ENCODE data around the gene NFATC2. TPM values are rescaled to one million over a fixed set of nuclear protein-coding genes. Genes with fewer than 3 reads are reported as not detected.

Gene NFATC2
- total and polyA plus RNA-seq, 2 of the 8 experiments (the other 6 are each of a cell fraction or from before 2014, with no cell fraction given) = 0.27 to 0.91 TPM

- Histone ChIP-seq H3K23me2 (ENCODE audit: low read depth, low read length) (no peaks in the 10 kb centered on the region), H3K18ac (ENCODE audit: extremely low read depth, low read length) (no peak overlapping the region), H3K4ac (replicated peaks; ENCODE audit: insufficient read length, low read depth, low read length) (no peak overlapping the region), H3K4me1 (replicated peaks in 1 of 4; ENCODE audit: control insufficient read depth in 3 of 4, insufficient read depth in 4 of 4, low read length in 3 of 4) (peaks cover 0 to 5% (median 0%) of the 10 kb centered on the region in 4 experiments; a peak in 3 of 7 replicates), H2AK5ac (ENCODE audit: low read depth, low read length) (no peak overlapping the region), H3K4me2 (ENCODE audit: insufficient read depth in 1 of 2, low read depth in 2 of 2, low read length in 2 of 2) (no peak overlapping the region), H4K91ac (replicated peaks; ENCODE audit: insufficient read length, low read length) (no peak overlapping the region), H3K56ac (replicated peaks; ENCODE audit: insufficient read length, low read depth, low read length) (no peak overlapping the region), H4K20me1 (replicated peaks in 1 of 2; ENCODE audit: control insufficient read depth in 1 of 2, insufficient read depth in 2 of 2, low read length in 2 of 2) (no peaks in the 10 kb centered on the region), H2BK15ac (ENCODE audit: low read length) (no peak overlapping the region), H3K27ac (ENCODE audit: low read depth, low read length) (no peak overlapping the region), H3K36me3 (ENCODE audit: control insufficient read depth in 2 of 4, insufficient read depth in 4 of 4, low read length in 3 of 4) (no peaks in the 10 kb centered on the region), H2BK120ac (replicated peaks; ENCODE audit: low read depth, low read length) (no peak overlapping the region), H3K9me3 (ENCODE audit: insufficient read depth in 2 of 2, low read depth in 1 of 2, low read length in 1 of 2) (no peaks in the 10 kb centered on the region), H3K9ac (replicated peaks in 1 of 4; ENCODE audit: extremely low read depth in 1 of 4, low read depth in 3 of 4, low read length in 3 of 4) (no peak overlapping the region), H2BK5ac (ENCODE audit: low read depth, low read length) (no peak overlapping the region), H3K79me1 (ENCODE audit: low read depth, low read length) (no peaks in the 10 kb centered on the region), H3K79me2 (ENCODE audit: control insufficient read depth in 1 of 2, insufficient read depth in 2 of 2, low read length in 2 of 2) (no peaks in the 10 kb centered on the region), H3K27me3 (replicated peaks in 1 of 4; ENCODE audit: control insufficient read depth in 3 of 4, extremely low read depth in 1 of 4, insufficient read depth in 3 of 4, low read length in 3 of 4) (no peaks in the 10 kb centered on the region), H2AFZ (ENCODE audit: low read length) (no peak overlapping the region), H4K5ac (ENCODE audit: insufficient read length, low read depth, low read length) (no peak overlapping the region), H3K14ac (ENCODE audit: insufficient read length) (no peak overlapping the region), H2BK12ac (ENCODE audit: low read depth, low read length) (no peak overlapping the region), H2BK20ac (ENCODE audit: low read length) (no peak overlapping the region), H3K23ac (ENCODE audit: insufficient read length) (no peak overlapping the region), H4K8ac (ENCODE audit: extremely low read depth, insufficient read depth, low read length) (no peak overlapping the region), H3K4me3 (ENCODE audit: extremely low read depth in 1 of 4, insufficient read depth in 2 of 4, low read depth in 3 of 4, low read length in 4 of 4) (no peak overlapping the region)
- DNase-seq (ENCODE audit: low read depth in 1 of 2, low spot score in 2 of 2) = no peak
- POLR2A ChIA-PET (ENCODE audit: partially characterized antibody) = no interaction called here
- WGBS, 2 experiments (ENCODE audit: extremely low coverage in 1 of 2, insufficient coverage in 1 of 2, insufficient read length in 1 of 2, insufficient replicate concordance in 2 of 2, low coverage in 1 of 2, low lambda C conversion rate in 2 of 2, missing lambda C conversion rate in 1 of 2) = 89% methylated on average over 20 of the region's 20 CpGs; no CpG with 5 or more reads in 1 of the 2 experiments
- CTCF ChIA-PET (ENCODE audit: partially characterized antibody) = interaction anchor here (1.4 kb wide), 1 partner anchor 102 kb away, joined by 3 read pairs; no protein-coding TSS in a partner anchor
- FAIRE-seq = no peak
- TF ChIP-seq RXRA (IDR thresholded peaks at IDR 0.05; ENCODE audit: insufficient read depth, low read depth, low read length) (no peak), POLR2A (IDR thresholded peaks at IDR 0.05; ENCODE audit: control extremely low read depth in 1 of 2, low read depth in 2 of 2, low read length in 2 of 2) (no peak), CREB1 (IDR thresholded peaks at IDR 0.05) (no peak)
- TF ChIP-seq, protein P1, sequence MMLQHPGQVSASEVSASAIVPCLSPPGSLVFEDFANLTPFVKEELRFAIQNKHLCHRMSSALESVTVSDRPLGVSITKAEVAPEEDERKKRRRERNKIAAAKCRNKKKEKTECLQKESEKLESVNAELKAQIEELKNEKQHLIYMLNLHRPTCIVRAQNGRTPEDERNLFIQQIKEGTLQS (IDR thresholded peaks at IDR 0.05; ENCODE audit: insufficient read depth, low read depth, low read length) = no peak
Observed at GRCh38 chr20:51487565-51488268, 54.8 kb downstream of the NFATC2 start.
